HAP-1 (cell line): ENCODE data around the gene RNF123.
"Not testable (repeated sequence)": the region's sequence is repeated elsewhere in the genome, so short reads cannot be mapped to it uniquely, and the experiment has no call there.

Experiments used
- DNase-seq, 2 experiments: peaks; one replicate each; pipeline ENCODE4 v3.0.0-alpha.2; 2016 to 2020; ENCODE audit warnings: low spot score in 2 of 2
- H3K27me3 ChIP-seq: fragments of 250-450 bp; sonication (Bioruptor Pico); 2 replicates; pipeline ENCODE4 v1.5.1; 2020; ENCODE audit warnings: low read depth, mild to moderate bottlenecking, moderate library complexity
- H3K36me3 ChIP-seq: fragments of 250-450 bp; sonication (Bioruptor Pico); replicated peaks from 2 replicates; pipeline ENCODE4 v1.5.1; 2020; ENCODE audit warnings: mild to moderate bottlenecking
- H3K4me1 ChIP-seq: fragments of 250-450 bp; sonication (Bioruptor Pico); 2 replicates; pipeline ENCODE4 v1.5.1; 2020; ENCODE audit warnings: mild to moderate bottlenecking
- H3K4me3 ChIP-seq: fragments of 250-450 bp; sonication (Bioruptor Pico); 2 replicates; pipeline ENCODE4 v1.5.1; 2020; ENCODE audit warnings: mild to moderate bottlenecking, moderate library complexity
- H3K9me3 ChIP-seq: fragments of 250-450 bp; sonication (Bioruptor Pico); 2 replicates; pipeline ENCODE4 v1.5.1; 2020; ENCODE audit warnings: mild to moderate bottlenecking, moderate library complexity
- in situ Hi-C: fragments of 300-500 bp; cut with MboI; formaldehyde crosslinking; loops from 3 replicates; pipeline ENCODE4 v1.14.3; 2020; ENCODE audit warnings: low sequenced_read_pairs, inconsistent platforms, mixed read lengths

Gene RNF123

GRCh38 chr3:49680493-49681231 lies 8.7 kb upstream of the RNF123 start:
- H3K9me3 ChIP-seq = no peaks in the 10 kb centered on the region
- in situ Hi-C loops = no loop called here
- no peaks in the 10 kb centered on the region for H3K4me1 ChIP-seq
- H3K27me3 ChIP-seq = no peaks in the 10 kb centered on the region
- H3K4me3 ChIP-seq = no peak overlapping the region
- peaks cover 82% of the 10 kb centered on the region for H3K36me3 ChIP-seq
- DNase-seq = no peak

- H3K4me3 ChIP-seq = no peak overlapping the region
- H3K9me3 ChIP-seq = no peaks in the 10 kb centered on the region
- H3K36me3 ChIP-seq = peaks cover 77% of the 10 kb centered on the region
- no peaks in the 10 kb centered on the region for H3K27me3 ChIP-seq
- H3K4me1 ChIP-seq = no peaks in the 10 kb centered on the region
- in situ Hi-C loops = no loop called here
- DNase-seq = no peak
Measured at GRCh38 chr3:49681232-49681522, 8.2 kb upstream of the RNF123 start.

- Histone ChIP-seq H3K27me3 (no peaks in the 10 kb centered on the region), H3K4me3 (no peak overlapping the region), H3K4me1 (no peaks in the 10 kb centered on the region), H3K36me3 (peaks cover 74% of the 10 kb centered on the region), H3K9me3 (no peaks in the 10 kb centered on the region)
- in situ Hi-C loops = no loop called here
- DNase-seq = no peak
Measured at GRCh38 chr3:49681543-49681942, 7.8 kb upstream of the RNF123 start.

GRCh38 chr3:49683162-49683561 lies 6.2 kb upstream of the RNF123 start:
- H3K27me3 ChIP-seq = no peaks in the 10 kb centered on the region
- H3K36me3 ChIP-seq = peaks cover 57% of the 10 kb centered on the region
- H3K9me3 ChIP-seq = no peaks in the 10 kb centered on the region
- H3K4me3 ChIP-seq = no peak overlapping the region
- in situ Hi-C loops = no loop called here
- H3K4me1 ChIP-seq = no peaks in the 10 kb centered on the region
- no peak for DNase-seq

DNA sequence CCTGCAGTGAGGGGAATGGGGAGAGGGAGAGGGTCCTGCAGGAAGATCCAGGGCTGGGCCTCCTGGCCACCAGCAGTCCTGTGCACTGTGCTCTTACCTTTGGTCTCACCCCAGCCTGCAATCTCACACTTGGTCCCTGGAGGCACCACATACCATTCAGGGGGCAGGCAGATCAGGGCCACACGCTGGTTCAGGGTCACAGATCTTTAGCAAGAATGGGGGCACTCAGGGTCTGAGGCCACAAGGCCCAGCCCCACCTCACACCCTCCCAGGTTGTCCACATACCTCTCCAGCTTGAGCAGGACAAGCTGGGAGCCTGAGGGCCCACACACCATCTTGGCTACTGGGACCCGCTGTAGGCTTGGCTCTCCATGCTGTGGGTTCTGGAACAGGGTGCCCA lies 4.9 kb upstream of the RNF123 start:
- DNase-seq, in situ Hi-C loops, H3K4me3 ChIP-seq, H3K4me1 ChIP-seq, H3K9me3 ChIP-seq, H3K27me3 ChIP-seq: not testable (repeated sequence)
- H3K36me3 ChIP-seq = peaks cover 44% of the 10 kb centered on the region

GRCh38 chr3:49685103-49685502 lies 4.3 kb upstream of the RNF123 start:
- DNase-seq, H3K4me3 ChIP-seq, H3K27me3 ChIP-seq, H3K4me1 ChIP-seq, in situ Hi-C loops, H3K9me3 ChIP-seq: not testable (repeated sequence)
- peaks cover 38% of the 10 kb centered on the region for H3K36me3 ChIP-seq

DNA sequence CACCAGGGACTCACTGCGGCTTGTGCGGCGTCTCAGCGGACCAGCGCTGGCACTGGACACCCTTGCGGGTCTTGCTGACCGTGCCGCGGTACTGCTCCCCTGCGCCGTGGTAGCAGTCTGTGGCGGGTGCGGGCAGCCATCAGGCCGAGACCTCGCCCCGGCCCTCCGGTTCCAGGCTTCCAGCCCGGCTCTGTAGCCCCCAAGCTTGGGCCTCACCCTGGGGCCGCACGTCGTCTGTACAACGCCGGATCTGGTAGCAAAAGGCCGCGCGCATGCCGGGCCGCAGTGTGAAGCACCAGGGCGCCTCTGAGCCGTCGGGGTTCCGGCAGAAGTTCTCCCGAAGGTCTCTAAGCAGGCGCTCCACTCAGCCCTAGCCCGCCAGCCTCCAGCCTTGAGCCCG lies 3.5 kb upstream of the RNF123 start:
- DNase-seq, H3K4me3 ChIP-seq, in situ Hi-C loops, H3K9me3 ChIP-seq, H3K4me1 ChIP-seq, H3K27me3 ChIP-seq: not testable (repeated sequence)
- H3K36me3 ChIP-seq = peaks cover 31% of the 10 kb centered on the region

DNA sequence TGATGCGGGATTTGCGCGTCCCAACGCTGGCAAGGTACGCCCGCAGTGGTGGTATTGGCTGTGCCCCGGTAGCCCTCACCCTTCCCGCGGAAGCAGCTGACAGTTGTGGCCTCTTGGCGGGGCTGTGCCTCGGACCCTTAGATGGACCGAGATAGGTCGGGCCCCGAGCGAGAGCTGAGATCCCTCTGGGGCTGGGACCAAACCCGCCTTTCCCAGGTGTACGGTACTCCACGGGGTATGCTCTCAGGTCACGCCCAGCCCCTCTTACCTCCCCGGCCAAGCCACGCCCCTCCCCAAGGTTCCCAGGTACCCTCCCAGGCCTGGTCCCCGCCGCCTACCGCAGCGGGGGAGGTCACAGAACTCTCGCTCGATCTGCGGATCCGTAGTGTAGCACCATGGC lies 3.0 kb upstream of the RNF123 start:
- in situ Hi-C loops, H3K27me3 ChIP-seq, H3K4me1 ChIP-seq, H3K9me3 ChIP-seq, DNase-seq, H3K4me3 ChIP-seq: not testable (repeated sequence)
- H3K36me3 ChIP-seq = peaks cover 26% of the 10 kb centered on the region

DNA sequence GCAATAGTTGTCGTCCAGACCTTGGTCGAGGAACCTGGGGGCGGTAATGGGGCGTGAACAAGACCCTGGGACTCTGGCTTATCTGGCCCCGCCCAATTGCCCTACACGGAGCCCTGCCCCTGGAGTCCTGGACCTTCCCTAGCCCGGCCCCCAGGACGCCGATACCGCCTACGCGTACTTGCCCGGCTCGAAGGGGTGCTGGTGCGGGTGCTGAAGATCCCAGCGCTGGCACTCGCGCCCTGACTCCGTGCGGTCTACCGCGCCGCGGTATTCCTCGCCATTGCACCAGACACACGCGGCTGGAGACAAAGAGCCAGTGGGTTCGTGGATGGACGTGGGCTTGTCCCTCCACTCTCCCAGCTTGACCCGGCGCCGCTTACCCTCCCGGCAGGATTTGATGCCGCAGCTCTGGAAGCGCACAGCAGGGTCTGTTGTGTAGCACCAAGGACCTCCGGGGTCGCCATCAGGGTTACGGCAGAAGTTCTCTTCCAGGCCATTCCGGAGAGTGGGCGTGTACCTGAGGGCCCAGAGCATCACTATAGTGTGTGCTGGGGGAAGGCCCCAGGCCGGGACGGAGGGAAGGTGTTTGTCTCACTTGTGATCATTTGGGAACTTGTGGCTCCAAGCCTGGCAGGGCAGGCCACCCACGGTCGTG lies 2.5 kb upstream of the RNF123 start:
- H3K36me3 ChIP-seq = peaks cover 20% of the 10 kb centered on the region
- H3K4me3 ChIP-seq, H3K9me3 ChIP-seq, H3K27me3 ChIP-seq, H3K4me1 ChIP-seq, DNase-seq, in situ Hi-C loops: not testable (repeated sequence)

GRCh38 chr3:49687424-49687795 lies 1.9 kb upstream of the RNF123 start:
- H3K4me1 ChIP-seq, DNase-seq, H3K27me3 ChIP-seq, H3K4me3 ChIP-seq, in situ Hi-C loops, H3K9me3 ChIP-seq: not testable (repeated sequence)
- H3K36me3 ChIP-seq = peaks cover 15% of the 10 kb centered on the region

GRCh38 chr3:49688338-49689045 lies 865 bp upstream of the RNF123 start:
- H3K4me1 ChIP-seq, H3K36me3 ChIP-seq, in situ Hi-C loops, DNase-seq, H3K9me3 ChIP-seq, H3K27me3 ChIP-seq: not testable (repeated sequence)
- peak overlapping the region; percentile 96 for H3K4me3 ChIP-seq

GRCh38 chr3:49689908-49690624 lies 709 bp downstream of the RNF123 start:
- H3K36me3 ChIP-seq, in situ Hi-C loops, H3K27me3 ChIP-seq, H3K9me3 ChIP-seq, H3K4me1 ChIP-seq, DNase-seq: not testable (repeated sequence)
- peak overlapping the region; percentile 96 for H3K4me3 ChIP-seq

DNA sequence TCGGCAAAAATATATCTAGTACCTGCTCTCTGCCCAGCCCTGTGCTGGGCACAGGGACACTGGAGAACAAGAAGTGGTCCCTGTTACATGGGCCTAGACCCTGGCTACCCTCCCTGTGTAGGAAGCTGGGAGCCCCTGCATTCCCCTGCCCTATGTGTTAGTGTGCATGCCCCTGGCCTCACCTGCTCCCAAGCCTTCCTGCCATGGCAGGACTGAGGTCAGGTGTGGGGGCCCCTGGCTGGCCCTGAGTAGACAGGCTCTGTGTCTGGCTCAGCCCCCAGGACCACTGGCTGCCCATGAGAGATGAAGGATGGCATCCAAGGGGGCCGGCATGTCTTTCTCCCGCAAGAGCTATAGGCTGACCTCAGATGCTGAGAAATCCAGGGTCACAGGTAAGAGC lies 1.5 kb downstream of the RNF123 start:
- in situ Hi-C loops, H3K36me3 ChIP-seq, H3K4me1 ChIP-seq, DNase-seq, H3K27me3 ChIP-seq, H3K9me3 ChIP-seq, H3K4me3 ChIP-seq: not testable (repeated sequence)

GRCh38 chr3:49691481-49691880 lies 2.1 kb downstream of the RNF123 start:
- not testable (repeated sequence) for H3K9me3 ChIP-seq

More at GRCh38 chr3:49691481-49691880, 2.1 kb downstream of the RNF123 start:
- H3K4me3 ChIP-seq, DNase-seq, H3K36me3 ChIP-seq, in situ Hi-C loops, H3K4me1 ChIP-seq, H3K27me3 ChIP-seq: not testable (repeated sequence)
